GM19372 (cell line): ENCODE data around the gene NHERF1.

Experiments
- ATAC-seq: cut with Tn5 transposase; IDR thresholded peaks from one replicate; pipeline ENCODE4 v1.9.1; 2021; ENCODE audit warnings: mild to moderate bottlenecking, low read depth, moderate library complexity; ENCODE audit not compliant: unreplicated experiment

The NHERF1 gene

DNA sequence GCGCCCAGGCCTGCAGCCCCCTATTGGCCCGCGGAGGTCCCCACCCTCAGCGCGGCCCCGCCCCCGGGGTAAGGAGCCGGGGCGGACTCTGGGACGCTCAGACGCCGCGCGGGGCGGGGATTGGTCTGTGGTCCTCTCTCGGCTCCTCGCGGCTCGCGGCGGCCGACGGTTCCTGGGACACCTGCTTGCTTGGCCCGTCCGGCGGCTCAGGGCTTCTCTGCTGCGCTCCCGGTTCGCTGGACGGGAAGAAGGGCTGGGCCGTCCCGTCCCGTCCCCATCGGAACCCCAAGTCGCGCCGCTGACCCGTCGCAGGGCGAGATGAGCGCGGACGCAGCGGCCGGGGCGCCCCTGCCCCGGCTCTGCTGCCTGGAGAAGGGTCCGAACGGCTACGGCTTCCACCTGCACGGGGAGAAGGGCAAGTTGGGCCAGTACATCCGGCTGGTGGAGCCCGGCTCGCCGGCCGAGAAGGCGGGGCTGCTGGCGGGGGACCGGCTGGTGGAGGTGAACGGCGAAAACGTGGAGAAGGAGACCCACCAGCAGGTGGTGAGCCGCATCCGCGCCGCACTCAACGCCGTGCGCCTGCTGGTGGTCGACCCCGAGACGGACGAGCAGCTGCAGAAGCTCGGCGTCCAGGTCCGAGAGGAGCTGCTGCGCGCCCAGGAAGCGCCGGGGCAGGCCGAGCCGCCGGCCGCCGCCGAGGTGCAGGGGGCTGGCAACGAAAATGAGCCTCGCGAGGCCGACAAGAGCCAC is at the start of gene NHERF1:
TSS of gene NHERF1 (plus strand) at position 100 of the 750 bp plus-strand sequence. CDS start at position 319, 219 bp downstream.
- peak; percentile 87 for ATAC-seq

DNA sequence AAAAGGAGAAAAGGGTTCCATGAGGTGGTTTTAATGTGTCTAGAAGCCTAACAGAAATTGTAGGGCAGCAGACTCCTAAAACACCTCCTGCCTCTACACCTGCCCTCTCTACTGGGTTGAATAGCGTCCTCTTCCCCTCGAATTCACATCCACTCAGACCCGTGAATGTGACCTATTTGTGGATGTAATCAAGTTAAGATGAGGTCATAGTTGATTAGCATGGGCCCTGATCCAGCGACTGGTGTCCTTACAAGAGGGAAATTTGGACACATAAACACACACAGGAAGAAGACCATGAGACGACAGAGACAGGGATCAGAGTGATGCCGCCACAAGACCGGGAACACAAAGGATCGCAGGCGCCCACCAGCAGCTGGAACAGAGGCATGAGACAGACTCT is 49.2 kb upstream of the NHERF1 start:
- no peak for ATAC-seq

DNA sequence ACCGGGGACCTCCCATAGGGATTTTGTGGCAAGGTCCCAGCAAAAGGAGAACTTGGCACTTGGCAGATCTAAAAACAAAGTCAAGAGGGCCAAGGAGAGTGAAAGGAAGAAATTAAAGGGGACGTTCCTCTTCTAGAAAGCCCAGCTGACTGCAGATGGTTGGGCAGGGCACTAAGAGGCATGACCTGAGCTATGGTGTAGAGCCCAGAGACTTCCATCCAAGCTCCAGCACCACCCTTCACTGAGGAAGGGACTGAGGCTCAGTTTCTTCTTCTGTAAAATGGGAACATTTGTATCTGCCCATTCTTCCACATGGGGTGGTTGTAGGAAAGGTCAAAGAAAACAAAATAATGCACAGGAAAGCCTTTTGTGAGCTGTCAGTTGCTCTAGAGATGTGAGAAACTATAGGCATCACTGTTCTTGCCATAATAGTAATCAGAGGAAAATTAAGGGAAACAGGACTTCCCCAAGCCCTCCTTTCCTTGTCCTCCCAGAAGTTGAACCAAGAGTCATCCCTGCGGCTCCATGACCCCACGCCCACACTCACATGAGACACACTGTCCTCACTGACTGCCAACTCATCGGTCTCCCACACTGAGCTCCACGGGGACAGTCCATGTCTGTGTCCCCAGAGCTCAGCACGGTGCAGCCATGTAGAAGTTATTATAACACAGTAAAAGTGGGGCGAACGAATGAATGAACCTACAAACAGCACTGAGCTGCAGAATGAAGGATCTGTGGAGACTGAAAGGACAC is 46.1 kb upstream of the NHERF1 start:
- ATAC-seq = no peak

DNA sequence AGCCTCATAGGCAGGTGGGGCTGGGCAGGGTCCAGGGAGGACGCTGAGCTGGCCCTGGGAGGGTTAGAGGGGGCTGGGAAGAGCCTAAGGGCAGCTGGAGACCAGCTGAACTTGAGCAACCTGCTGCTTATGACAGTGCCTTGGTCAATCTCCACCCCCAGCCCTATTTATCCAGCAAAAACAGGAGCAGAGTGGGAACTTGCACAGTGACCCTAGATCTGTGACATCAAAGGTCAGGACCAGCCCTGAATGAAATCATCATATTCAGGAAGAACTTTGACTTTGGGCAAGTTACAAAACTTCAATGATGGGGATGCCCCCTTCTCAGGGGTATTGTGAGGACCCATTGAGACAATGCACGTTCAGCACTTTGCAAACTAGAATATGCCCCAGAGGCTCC is 45.1 kb upstream of the NHERF1 start:
- ATAC-seq = no peak

DNA sequence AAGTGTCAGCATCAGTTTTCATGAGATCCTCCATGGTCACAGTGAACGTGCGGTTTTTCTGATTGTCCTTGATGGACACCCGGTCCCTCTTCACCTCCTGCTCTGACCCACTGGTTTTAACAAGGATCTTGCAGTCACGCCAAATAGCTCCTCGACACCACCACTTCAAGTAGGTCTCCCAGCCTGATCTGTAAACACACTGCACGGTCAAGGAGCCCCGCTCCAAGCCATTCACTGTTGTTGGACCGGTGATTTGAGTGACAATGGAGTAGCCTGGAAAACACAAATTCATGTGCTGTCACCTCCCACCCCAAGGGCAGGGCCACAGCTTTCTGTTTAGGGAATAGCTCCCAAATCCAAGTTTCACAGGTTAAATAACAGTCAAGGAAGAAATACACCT is 43.9 kb upstream of the NHERF1 start:
- no peak for ATAC-seq

DNA sequence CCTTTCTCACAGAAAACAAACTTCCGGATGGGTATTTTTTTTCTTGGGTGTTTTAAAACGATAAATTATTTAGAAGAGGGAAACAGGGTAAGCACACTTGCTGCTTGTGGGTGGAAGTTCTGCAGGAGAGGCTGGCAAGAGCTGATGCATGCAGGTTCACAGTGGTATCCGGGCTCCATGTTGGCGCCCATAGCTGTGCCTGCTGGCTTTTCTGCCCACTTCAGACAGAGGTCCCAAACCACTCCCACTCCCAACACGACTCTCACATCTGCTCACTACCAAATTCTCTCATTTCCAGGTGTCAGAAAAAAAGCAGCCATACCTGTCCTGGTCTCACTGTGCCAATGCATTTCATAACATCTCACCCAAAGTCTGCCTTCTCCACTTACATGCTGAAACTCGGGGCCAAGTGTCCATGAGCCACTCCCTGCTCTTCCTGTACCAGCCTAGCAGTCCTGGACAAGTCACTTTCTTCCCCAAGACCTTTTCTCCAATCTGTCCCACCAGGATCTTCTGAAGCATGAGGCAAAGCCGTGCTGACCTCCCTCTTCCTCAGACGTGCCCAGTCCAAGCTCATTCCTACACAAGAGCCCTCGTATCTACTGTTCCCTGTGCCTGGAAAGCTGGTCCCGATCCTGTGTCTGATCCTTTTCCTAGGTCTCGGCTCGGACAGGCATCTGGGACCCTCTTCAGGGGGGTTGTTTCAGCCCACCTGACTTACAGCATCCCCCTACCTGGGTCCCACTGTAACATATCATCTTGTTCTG is 37.2 kb upstream of the NHERF1 start:
- ATAC-seq = no peak

DNA sequence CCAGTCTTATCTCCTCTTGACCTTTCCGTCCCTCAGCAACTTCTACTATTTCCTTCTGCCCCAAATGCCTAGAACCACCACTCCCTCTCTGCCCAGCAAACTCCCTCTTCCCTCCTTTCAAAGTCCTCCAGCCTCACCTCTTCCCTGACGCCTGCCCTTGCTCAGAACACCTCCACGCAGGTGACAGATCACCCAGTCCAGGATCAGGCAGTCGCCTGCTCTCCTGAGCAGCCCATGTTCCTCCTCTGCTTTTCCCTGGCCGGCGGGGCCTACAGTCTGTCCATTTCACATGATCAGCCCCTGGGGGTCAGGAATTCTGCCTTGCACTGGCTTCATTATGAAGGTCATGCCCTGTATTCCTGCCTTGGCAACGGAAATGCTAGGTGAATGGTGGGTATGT is 36.1 kb upstream of the NHERF1 start:
- no peak for ATAC-seq

DNA sequence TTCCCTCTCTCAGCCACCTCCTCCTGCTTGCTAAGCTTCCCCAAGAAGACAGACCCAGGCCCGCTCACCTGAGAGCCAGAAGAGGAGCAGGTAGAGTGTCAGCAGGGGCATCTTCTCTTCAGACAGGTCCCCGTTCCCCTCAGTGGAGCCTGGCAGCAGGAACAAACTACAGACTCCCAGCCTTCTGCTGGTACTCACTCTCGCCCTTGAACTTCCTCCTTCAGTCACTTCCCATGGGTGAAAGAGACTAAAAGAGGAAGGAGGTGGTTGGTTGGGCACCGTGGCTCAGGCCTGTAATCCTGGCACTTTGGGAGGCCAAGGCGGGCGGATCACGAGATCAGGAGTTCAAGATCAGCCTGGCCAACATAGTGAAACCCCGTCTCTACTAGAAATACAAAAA is 35.7 kb upstream of the NHERF1 start, which contains the start of gene CD300LF:
TSS of gene CD300LF (minus strand) at position 168 of the 400 bp plus-strand sequence. CDS start at position 111, 57 bp downstream.
- ATAC-seq = no peak

DNA sequence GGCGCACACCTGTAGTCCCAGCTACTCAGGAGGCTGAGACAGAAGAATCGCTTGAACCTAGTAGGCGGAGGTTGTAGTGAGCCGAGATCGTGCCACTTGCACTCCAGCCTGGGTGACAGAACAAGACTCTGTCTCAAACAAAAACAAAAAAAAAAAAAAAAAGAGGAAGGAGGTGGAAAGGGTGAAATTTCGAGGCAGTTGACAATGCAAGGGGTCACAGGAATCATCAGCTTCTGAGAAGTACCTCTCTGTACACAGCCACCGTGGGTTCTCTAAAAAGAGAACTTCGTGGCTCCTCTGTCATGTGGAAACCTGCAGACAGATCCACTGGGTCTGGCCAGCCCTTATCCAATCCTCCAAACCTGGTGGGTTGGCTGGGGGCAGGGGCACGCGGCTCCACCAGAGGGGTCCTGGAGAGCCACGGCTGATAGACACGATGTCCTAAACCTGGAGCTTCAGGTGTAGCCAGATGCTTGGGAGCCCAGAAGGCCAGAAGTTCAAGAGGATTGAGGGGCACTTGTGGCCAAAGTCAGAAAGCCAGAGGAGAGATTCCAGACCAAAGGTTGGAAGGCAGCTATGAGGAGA is 35.2 kb upstream of the NHERF1 start:
- no peak for ATAC-seq

DNA sequence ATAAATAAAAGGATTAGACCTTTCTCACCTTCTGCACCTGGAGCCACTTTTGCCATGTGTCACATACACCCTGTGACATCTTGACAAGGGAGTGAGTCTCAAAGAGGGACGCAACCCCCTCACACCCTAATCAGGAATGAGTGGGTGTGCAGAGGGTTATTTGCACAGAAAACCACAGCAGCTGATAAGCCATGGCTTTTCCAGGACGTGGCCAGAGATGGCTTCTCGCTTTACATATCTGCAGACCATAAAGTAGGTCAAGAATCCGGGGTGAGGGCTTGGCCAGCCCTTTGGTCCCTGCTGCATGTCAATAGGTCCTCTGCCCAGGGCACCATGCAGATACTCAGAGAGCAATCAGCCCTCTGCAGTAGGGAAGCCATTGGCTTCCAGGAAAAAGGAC is 33.3 kb upstream of the NHERF1 start:
- ATAC-seq = no peak

DNA sequence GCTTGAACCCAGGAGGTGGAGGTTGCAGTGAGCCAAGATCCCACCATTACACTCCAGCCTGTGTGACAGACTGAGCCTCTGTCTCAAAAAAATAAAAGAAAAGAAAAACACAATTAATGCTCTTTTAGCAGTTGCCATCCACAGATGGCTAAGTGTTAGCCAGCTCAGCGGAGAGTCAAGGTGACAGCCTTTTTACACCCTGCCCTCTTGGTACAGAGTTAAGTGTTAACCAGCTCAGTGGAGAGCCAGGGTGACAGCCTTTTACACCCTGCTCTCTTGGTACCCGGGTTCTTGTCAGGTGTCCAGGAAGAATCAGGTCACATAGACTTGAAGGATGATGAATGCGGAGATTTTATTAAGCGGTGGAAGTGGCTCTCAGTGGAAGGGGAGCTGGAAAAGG is 27.9 kb upstream of the NHERF1 start:
- no peak for ATAC-seq

DNA sequence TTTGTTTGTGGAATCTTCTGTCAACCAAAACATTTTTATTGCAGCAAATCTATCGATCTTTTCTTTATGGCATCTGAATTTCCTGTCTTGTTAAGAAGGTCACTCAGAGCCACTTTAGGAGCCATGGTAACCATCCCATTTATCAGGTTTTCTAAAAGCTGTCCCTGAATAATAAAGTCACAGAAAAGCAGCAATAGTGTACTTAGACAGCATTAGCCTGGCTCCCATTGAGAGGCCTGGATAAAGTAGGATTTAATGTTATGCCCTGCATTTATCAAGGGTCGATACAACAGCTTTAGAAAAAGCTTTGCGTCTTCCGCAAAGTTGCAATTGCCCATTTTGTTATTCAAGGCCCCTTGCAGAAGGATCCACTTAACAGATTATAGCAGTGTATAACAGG is 25.6 kb upstream of the NHERF1 start:
- no peak for ATAC-seq

DNA sequence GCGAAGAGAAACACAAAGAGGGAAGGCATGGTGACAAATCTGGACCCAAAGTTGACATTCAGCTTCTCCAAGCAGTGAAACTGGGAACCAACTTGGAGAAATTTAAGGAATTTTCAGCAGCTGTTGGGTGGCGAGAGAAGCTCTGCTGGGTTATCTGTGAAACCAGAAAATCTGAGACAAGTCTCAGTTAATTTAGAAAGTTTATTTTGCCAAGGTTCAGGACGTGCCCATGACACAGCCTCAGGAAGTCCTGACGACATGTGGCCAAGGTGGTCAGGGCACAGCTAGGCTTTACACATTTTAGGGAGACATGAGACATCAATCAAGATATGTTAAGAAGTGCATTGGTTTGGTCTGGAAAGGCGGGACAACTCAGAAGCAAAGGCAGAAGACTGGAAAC is 24.5 kb upstream of the NHERF1 start:
- ATAC-seq = no peak

DNA sequence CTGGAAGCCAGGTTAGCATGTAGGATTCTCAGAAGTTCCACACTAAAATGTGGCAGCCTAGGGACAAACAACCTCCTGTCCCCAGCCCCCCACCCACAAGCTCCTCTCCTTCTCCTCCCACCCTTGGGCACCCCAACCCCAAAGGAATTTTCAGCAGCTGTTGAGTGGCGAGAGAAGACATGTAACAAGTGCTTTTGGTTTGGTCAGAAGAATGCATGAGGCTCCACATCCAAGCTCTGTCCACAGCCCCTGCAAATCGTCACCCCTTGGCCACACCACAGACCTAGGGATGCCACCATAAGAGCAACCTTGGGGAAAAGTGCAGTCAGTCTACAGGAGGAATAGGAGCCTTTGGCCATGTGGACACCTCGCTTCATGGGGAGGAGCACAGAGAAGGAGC is 23.3 kb upstream of the NHERF1 start:
- ATAC-seq = no peak

DNA sequence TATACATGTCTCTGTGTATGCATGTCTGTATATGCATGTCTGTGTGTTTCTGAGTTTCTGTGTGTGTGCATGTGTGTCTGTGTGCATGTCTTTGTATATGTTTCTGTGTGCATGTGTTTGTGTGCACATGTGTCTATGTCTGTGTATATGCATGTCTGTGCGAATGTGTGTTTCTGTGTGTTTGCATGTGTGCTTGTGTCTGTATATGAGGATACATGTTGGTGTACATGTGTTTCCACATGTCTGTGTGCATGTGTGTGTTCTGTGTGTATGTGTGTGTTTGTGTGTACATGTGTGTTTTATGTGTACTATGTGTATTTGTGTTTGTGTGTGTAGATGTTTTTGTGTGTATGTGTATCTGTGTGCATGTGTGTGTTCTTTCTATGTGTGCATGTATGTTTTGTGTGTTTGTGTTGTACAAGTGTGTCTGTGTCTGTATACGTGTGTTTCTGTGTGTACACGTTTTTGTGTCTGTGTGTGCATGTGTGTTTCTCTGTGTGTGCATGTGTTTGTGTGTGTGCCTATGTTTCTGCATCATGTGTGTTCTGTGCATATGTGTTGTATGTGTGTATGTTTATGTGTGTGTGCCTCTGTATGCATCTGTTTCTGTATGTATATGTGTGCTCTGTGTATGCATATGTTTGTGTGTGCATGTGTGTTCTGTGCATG is 20.3 kb upstream of the NHERF1 start:
- no peak for ATAC-seq

DNA sequence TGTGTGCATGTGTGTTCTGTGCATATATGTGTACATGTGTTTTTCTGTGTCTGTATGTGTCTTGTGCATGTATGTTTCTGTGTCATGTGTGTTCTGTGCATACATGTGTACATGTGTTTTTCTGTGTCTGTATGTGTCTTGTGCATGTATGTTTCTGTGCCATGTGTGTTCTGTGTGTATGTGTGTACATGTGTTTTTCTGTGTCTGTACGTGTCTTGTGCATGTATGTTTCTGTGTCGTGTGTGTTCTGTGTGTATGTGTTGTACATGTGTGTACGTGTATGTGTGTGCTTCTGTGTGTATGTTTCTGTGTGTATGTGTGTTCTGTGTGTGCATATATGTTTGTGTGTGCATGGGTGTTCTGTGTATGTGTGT is 19.7 kb upstream of the NHERF1 start:
- ATAC-seq = no peak

DNA sequence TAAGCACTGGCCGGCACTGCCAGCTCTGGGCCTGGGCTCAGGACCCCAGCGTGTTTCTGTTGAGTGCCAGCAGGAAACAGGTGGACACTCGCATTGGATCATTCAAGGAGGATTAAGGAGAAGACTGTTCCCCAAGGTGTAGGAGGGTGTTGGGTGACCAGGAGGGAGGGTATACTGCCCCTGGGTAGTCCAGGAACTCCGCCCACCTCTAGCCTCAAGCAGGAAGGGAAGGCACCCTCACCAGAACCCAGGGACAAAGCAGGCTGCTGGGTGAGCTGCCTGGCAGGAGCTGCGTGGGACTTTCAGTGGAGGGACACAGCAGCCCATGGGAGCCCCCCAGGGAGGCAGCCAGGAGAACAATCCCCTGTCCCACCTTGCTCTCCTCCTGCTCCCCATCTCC is 19.1 kb upstream of the NHERF1 start:
- no peak for ATAC-seq

DNA sequence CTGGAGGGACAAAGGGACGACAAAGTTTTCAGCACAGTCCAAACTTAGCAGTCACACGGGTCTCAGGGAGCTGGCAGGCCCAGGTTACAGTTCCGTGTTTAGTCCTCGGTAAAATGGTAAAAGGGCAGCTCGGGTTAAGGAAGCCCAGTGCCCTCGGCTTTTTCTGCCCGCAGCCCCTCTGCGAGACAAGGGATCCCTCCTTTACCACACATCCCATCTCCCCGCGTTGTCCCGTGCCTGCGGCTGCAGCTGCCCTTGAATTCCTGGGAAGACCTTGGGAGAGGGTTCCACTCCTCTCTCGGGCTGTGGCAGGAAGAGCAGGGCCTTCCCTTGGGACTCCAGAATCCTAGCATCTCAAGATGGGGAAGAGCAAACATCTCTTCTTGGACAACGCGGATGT is 18.6 kb upstream of the NHERF1 start:
- ATAC-seq = no peak

DNA sequence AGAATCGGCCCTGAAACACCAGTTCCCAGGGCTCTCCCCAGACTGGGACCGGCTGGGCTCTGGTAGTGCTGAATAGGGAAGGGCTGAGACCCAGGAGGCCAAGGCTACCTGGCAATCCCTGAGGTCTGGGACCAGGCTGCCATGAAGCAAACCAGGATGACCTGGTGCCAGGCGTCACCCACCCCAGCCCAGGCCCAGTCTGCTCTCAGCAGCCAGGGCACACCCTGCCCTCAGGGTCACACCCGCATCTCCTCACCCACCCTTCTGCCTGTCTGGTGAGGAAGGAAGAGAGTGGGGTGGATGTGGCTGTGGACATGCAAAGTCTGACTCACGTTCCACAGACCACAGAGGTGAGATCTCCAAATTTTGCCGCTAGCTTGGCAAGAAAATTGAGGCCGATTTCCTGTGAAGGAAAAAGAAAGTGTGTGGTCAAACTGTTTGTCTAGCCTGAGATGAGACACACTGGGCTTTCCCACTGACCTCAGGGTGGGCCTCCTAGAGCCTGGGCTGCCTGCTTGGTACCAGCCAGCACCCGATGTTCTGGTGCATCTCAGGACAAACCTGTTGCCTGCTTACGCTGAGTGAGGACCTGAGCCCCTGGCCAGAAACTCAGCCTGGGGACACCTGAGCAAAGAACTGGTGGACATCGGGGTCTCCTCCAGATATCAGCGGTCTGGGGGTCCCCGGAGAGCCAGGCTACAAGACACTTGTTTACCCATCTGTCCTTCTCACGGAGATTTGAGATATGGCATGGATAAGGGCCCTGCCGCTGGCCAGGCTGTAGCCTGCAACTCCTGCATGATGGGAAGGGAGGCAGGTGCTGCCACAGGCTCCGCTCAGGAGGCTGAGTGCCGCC is 17.7 kb upstream of the NHERF1 start:
- ATAC-seq = no peak

DNA sequence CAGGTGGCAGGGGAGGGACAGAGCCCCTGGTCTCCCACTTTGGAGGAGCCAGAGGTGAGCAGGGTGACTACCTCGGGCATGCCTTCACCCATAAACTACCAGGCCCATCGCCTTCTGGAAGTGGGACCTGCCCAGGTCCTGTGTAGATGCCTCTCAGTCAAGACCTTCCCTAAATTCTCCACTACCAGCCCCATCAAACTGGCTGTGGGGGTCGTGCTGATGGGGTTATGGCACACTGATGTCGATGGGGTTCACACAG is 17.2 kb upstream of the NHERF1 start:
- ATAC-seq = no peak
